HepG2 (cell line): ENCODE data around the gene KRTCAP2. TPM values are rescaled to one million over a fixed set of nuclear protein-coding genes. Genes with fewer than 3 reads are reported as not detected.

Experiments used
- GTF2F1 ChIP-seq: fragments of 150-350 bp; IDR thresholded peaks from 2 replicates; pipeline ENCODE4 v1.6.1; 2014; ENCODE audit warnings: low read length
- KLF12 ChIP-seq: sonication (generic); formaldehyde crosslinking; IDR thresholded peaks from 2 replicates; pipeline ENCODE4 v1.4.0; 2020; ENCODE audit warnings: missing genetic modification reagents, borderline replicate concordance
- KMT2B ChIP-seq: IDR thresholded peaks from 2 replicates; pipeline ENCODE4 v1.6.1; 2016; ENCODE audit warnings: missing genetic modification reagents, missing compliant biosample characterization
- PTBP1 ChIP-seq: fragments of 200-400 bp; formaldehyde crosslinking; IDR thresholded peaks from 2 replicates; pipeline ENCODE4 v1.6.1; 2018; ENCODE audit warnings: low read length, low read depth; ENCODE audit not compliant: poor library complexity, severe bottlenecking
- SAP130 ChIP-seq: IDR thresholded peaks from 2 replicates; pipeline ENCODE4 v1.6.1; 2016; ENCODE audit warnings: low read depth
- ZNF225 ChIP-seq: sonication (generic); formaldehyde crosslinking; IDR thresholded peaks from 2 replicates; pipeline ENCODE4 v1.4.0; 2020; ENCODE audit warnings: mild to moderate bottlenecking, missing genetic modification reagents
- ZNF337 ChIP-seq: sonication (generic); formaldehyde crosslinking; IDR thresholded peaks from 2 replicates; pipeline ENCODE4 v1.5.1; 2020; ENCODE audit warnings: missing genetic modification reagents, low read depth, mild to moderate bottlenecking, borderline replicate concordance
- ZNF367 ChIP-seq: sonication (generic); formaldehyde crosslinking; IDR thresholded peaks from 2 replicates; pipeline ENCODE4 v1.4.0; 2020; ENCODE audit warnings: missing genetic modification reagents, borderline replicate concordance
- ZNF460 ChIP-seq: sonication (generic); formaldehyde crosslinking; IDR thresholded peaks from 2 replicates; pipeline ENCODE4 v1.5.1; 2020; ENCODE audit warnings: missing genetic modification reagents, mild to moderate bottlenecking, borderline replicate concordance
- ZNF607 ChIP-seq: sonication (generic); formaldehyde crosslinking; IDR thresholded peaks from 2 replicates; pipeline ENCODE4 v1.5.1; 2020; ENCODE audit warnings: missing genetic modification reagents, mild to moderate bottlenecking, borderline replicate concordance
- polyA plus RNA-seq, 8 experiments: library from polyadenylated mRNA; depleted of rRNA in 3 of 8; stranded (reverse) in 7 of 8; unstranded in 1 of 8; fragments of >200 nt; fragmentation: Illumina TruSeq in 4 of 8; extraction: Trizol in 4 of 8; gene quantifications; 2 replicates each; pipeline versions ENCODE4 v1.2.1 to v1.2.3, GENCODE V29; 2011 to 2016; ENCODE audit warnings: low read depth in 4 of 8, missing spikeins in 1 of 8, mixed read lengths in 1 of 8; ENCODE audit not compliant: insufficient read depth in 1 of 8
- total RNA-seq, 5 experiments: library from RNA; depleted of rRNA; stranded (reverse); fragments of >200 nt; fragmentation: Illumina TruSeq; extraction: Trizol; gene quantifications; 2 replicates each; pipeline ENCODE4 v1.2.3, GENCODE V29; 2016; ENCODE audit warnings: low read depth in 1 of 5
- TF ChIP-seq, protein P1 (sequence below): sonication (generic); formaldehyde crosslinking; IDR thresholded peaks from 2 replicates; pipeline ENCODE4 v1.4.0; 2020; ENCODE audit warnings: missing genetic modification reagents, mild to moderate bottlenecking, borderline replicate concordance
- TF ChIP-seq, protein P2 (sequence below), 2 experiments: IDR thresholded peaks; 2 replicates each; pipeline ENCODE4 v1.6.1; 2011 to 2012; ENCODE audit warnings: low read length in 2 of 2, borderline replicate concordance in 1 of 2, low read depth in 1 of 2, mild to moderate bottlenecking in 1 of 2, moderate library complexity in 1 of 2
- TF ChIP-seq, protein P3 (sequence below): sonication (generic); IDR thresholded peaks from 2 replicates; pipeline ENCODE4 v1.6.1; 2016; ENCODE audit warnings: low read depth, borderline replicate concordance
- TF ChIP-seq, protein P4 (sequence below): sonication (generic); formaldehyde crosslinking; IDR thresholded peaks from 2 replicates; pipeline ENCODE4 v1.8.1; 2022; ENCODE audit warnings: mild to moderate bottlenecking, missing genetic modification reagents
- TF ChIP-seq, protein P5 (sequence below): sonication (generic); formaldehyde crosslinking; IDR thresholded peaks from 2 replicates; pipeline ENCODE4 v1.4.0; 2020; ENCODE audit warnings: missing genetic modification reagents, borderline replicate concordance

KRTCAP2 gene
- total and polyA plus RNA-seq, 2 of the 13 experiments (the other 11 are each of a cell fraction or from before 2014, with no cell fraction given) = 77.3 to 79.4 TPM

DNA sequence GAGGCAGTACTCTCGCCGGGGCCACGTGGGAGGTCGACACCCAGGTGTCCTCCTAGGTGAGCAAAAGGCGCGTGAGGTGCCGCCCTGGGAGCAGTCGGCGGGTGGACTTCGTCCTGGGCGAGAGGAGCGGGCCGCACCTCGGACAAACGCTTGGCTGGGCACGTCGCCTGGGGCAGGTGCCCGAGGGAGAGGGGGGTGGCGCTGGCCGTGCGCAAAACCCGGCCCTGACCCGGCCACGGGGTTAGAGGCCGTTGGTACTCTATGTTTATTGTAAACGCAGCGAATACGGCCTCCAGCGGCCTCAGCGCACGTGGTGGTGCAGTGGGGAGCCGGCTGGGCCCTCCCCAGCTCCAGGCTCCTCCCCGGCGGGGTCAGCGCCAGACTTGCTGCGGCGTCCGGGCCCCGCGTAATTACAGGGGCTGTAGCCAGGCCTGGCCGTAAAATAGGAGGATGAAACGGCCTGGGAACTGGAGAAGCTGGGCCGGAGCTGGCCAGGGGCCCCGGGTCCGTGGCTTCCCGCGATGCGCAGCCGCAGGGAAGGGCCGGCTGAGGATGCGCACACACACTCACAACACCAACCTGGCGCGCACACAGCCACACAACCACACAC lies 47.1 kb downstream of the KRTCAP2 start (continued):
- TF ChIP-seq, protein P1, sequence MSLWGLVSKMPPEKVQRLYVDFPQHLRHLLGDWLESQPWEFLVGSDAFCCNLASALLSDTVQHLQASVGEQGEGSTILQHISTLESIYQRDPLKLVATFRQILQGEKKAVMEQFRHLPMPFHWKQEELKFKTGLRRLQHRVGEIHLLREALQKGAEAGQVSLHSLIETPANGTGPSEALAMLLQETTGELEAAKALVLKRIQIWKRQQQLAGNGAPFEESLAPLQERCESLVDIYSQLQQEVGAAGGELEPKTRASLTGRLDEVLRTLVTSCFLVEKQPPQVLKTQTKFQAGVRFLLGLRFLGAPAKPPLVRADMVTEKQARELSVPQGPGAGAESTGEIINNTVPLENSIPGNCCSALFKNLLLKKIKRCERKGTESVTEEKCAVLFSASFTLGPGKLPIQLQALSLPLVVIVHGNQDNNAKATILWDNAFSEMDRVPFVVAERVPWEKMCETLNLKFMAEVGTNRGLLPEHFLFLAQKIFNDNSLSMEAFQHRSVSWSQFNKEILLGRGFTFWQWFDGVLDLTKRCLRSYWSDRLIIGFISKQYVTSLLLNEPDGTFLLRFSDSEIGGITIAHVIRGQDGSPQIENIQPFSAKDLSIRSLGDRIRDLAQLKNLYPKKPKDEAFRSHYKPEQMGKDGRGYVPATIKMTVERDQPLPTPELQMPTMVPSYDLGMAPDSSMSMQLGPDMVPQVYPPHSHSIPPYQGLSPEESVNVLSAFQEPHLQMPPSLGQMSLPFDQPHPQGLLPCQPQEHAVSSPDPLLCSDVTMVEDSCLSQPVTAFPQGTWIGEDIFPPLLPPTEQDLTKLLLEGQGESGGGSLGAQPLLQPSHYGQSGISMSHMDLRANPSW = peak; percentile 80; the same call in 1 of the 2 replicates
- TF ChIP-seq ZNF460 (CRISPR knock-in tag) (peak; percentile 65; the same call in 1 of the 2 replicates), PTBP1 (no peak), KLF12 (peak; percentile 19; the same call in 1 of the 2 replicates), ZNF367 (CRISPR knock-in tag) (no peak), KMT2B (CRISPR knock-in tag) (peak; percentile 83), ZNF337 (CRISPR knock-in tag) (peak; percentile 91), GTF2F1 (no peak), SAP130 (CRISPR knock-in tag) (peak; percentile 97), ZNF225 (CRISPR knock-in tag) (peak; percentile 87; the same call in 1 of the 2 replicates), ZNF607 (CRISPR knock-in tag) (peak; percentile 89)
- TF ChIP-seq, protein P2, sequence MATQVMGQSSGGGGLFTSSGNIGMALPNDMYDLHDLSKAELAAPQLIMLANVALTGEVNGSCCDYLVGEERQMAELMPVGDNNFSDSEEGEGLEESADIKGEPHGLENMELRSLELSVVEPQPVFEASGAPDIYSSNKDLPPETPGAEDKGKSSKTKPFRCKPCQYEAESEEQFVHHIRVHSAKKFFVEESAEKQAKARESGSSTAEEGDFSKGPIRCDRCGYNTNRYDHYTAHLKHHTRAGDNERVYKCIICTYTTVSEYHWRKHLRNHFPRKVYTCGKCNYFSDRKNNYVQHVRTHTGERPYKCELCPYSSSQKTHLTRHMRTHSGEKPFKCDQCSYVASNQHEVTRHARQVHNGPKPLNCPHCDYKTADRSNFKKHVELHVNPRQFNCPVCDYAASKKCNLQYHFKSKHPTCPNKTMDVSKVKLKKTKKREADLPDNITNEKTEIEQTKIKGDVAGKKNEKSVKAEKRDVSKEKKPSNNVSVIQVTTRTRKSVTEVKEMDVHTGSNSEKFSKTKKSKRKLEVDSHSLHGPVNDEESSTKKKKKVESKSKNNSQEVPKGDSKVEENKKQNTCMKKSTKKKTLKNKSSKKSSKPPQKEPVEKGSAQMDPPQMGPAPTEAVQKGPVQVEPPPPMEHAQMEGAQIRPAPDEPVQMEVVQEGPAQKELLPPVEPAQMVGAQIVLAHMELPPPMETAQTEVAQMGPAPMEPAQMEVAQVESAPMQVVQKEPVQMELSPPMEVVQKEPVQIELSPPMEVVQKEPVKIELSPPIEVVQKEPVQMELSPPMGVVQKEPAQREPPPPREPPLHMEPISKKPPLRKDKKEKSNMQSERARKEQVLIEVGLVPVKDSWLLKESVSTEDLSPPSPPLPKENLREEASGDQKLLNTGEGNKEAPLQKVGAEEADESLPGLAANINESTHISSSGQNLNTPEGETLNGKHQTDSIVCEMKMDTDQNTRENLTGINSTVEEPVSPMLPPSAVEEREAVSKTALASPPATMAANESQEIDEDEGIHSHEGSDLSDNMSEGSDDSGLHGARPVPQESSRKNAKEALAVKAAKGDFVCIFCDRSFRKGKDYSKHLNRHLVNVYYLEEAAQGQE (IDR thresholded peaks at IDR 0.05; ENCODE audit: borderline replicate concordance in 1 of 2, low read depth in 1 of 2, low read length in 2 of 2) = no peak; a peak in 1 of 4 replicates
- TF ChIP-seq, protein P3, sequence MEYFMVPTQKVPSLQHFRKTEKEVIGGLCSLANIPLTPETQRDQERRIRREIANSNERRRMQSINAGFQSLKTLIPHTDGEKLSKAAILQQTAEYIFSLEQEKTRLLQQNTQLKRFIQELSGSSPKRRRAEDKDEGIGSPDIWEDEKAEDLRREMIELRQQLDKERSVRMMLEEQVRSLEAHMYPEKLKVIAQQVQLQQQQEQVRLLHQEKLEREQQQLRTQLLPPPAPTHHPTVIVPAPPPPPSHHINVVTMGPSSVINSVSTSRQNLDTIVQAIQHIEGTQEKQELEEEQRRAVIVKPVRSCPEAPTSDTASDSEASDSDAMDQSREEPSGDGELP = peak; percentile 69; the same call in 1 of the 2 replicates
- TF ChIP-seq, protein P4, sequence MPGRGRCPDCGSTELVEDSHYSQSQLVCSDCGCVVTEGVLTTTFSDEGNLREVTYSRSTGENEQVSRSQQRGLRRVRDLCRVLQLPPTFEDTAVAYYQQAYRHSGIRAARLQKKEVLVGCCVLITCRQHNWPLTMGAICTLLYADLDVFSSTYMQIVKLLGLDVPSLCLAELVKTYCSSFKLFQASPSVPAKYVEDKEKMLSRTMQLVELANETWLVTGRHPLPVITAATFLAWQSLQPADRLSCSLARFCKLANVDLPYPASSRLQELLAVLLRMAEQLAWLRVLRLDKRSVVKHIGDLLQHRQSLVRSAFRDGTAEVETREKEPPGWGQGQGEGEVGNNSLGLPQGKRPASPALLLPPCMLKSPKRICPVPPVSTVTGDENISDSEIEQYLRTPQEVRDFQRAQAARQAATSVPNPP (CRISPR knock-in tag) = peak; percentile 65; the same call in 1 of the 2 replicates
- TF ChIP-seq, protein P5, sequence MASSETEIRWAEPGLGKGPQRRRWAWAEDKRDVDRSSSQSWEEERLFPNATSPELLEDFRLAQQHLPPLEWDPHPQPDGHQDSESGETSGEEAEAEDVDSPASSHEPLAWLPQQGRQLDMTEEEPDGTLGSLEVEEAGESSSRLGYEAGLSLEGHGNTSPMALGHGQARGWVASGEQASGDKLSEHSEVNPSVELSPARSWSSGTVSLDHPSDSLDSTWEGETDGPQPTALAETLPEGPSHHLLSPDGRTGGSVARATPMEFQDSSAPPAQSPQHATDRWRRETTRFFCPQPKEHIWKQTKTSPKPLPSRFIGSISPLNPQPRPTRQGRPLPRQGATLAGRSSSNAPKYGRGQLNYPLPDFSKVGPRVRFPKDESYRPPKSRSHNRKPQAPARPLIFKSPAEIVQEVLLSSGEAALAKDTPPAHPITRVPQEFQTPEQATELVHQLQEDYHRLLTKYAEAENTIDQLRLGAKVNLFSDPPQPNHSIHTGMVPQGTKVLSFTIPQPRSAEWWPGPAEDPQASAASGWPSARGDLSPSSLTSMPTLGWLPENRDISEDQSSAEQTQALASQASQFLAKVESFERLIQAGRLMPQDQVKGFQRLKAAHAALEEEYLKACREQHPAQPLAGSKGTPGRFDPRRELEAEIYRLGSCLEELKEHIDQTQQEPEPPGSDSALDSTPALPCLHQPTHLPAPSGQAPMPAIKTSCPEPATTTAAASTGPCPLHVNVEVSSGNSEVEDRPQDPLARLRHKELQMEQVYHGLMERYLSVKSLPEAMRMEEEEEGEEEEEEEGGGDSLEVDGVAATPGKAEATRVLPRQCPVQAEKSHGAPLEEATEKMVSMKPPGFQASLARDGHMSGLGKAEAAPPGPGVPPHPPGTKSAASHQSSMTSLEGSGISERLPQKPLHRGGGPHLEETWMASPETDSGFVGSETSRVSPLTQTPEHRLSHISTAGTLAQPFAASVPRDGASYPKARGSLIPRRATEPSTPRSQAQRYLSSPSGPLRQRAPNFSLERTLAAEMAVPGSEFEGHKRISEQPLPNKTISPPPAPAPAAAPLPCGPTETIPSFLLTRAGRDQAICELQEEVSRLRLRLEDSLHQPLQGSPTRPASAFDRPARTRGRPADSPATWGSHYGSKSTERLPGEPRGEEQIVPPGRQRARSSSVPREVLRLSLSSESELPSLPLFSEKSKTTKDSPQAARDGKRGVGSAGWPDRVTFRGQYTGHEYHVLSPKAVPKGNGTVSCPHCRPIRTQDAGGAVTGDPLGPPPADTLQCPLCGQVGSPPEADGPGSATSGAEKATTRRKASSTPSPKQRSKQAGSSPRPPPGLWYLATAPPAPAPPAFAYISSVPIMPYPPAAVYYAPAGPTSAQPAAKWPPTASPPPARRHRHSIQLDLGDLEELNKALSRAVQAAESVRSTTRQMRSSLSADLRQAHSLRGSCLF (CRISPR knock-in tag) = no peak
